HCT116 (cell line): ENCODE results near the gene KRT86. TPM values are rescaled to one million over a fixed set of nuclear protein-coding genes. Genes with fewer than 3 reads are reported as not detected.

Experiments
- ATAC-seq: fragments of 200-7000 bp; cut with Tn5 transposase; 2 replicates; pipeline ENCODE4 v1.9.1; 2020; ENCODE audit warnings: mild to moderate bottlenecking, moderate library complexity
- BruUV-seq: library from RNA; stranded (reverse); fragments of 400-500 nt; replicated peaks from 2 replicates; lab custom pipeline; 2021; lab: Mats Ljungman, UMichigan
- CTCF ChIA-PET: fragments of 300-600 bp; sonication (Branson Sonifier 250); formaldehyde crosslinking; loops from one replicate; lab custom pipeline; 2021; ENCODE audit warnings: antibody characterized with exemption; lab: Charles Lee
- POLR2A ChIA-PET: fragments of 300-600, 350-600 bp; sonication (Branson Sonifier 250); formaldehyde crosslinking; loops from one replicate; lab custom pipeline; 2021; ENCODE audit warnings: antibody characterized with exemption; lab: Charles Lee
- RAD21 ChIA-PET, 2 experiments: fragments of 300-600 bp; sonication (Branson Sonifier 250); formaldehyde crosslinking; loops; one replicate each; lab custom pipeline; 2023; ENCODE audit warnings: low total read pairs in 2 of 2; ENCODE audit not compliant: uncharacterized antibody in 2 of 2, unreplicated experiment in 2 of 2, low non-redundant PET in 1 of 2; lab: Charles Lee
- DNase-seq: peaks from one replicate; pipeline ENCODE4 v3.0.0-alpha.2; 2010; ENCODE audit warnings: low read depth, low spot score
- H2AFZ ChIP-seq: fragments of 200-600 bp; shearing (Covaris generic), sonication (generic); 2 replicates; pipeline ENCODE4 v1.6.1; 2017; ENCODE audit warnings: low read depth, mixed run types, mixed read lengths, antibody characterized with exemption, low read length; ENCODE audit not compliant: poor library complexity, severe bottlenecking
- H3K27ac ChIP-seq: 2 replicates; pipeline ENCODE4 v1.5.1; 2012; ENCODE audit warnings: low read depth, low read length
- H3K27me3 ChIP-seq: fragments of 200-600 bp; sonication (generic); 2 replicates; pipeline ENCODE4 v1.6.1; 2016; ENCODE audit warnings: mixed run types, low read length, mixed read lengths; ENCODE audit not compliant: insufficient read depth
- H3K36me3 ChIP-seq, 2 experiments: fragments of 200-500 bp in 1 of 2; fragments of 200-600 bp in 1 of 2; sonication (Bioruptor generic) in 1 of 2; sonication (generic) in 1 of 2; 2 replicates each; pipeline versions ENCODE4 v1.5.1 to v1.6.1; 2014 to 2016; ENCODE audit warnings: low read length in 2 of 2, inconsistent platforms in 1 of 2, mixed read lengths in 1 of 2, mixed run types in 1 of 2; ENCODE audit not compliant: insufficient read depth in 2 of 2, control insufficient read depth in 1 of 2
- H3K4me1 ChIP-seq, 2 experiments: fragments of 200-600 bp in 1 of 2; sonication (generic) in 1 of 2; 2 replicates each; pipeline versions ENCODE4 v1.5.1 to v1.6.1; 2012 to 2017; ENCODE audit warnings: low read length in 2 of 2, inconsistent platforms in 1 of 2, mild to moderate bottlenecking in 1 of 2, mixed read lengths in 1 of 2, mixed run types in 1 of 2, moderate library complexity in 1 of 2; ENCODE audit not compliant: insufficient read depth in 2 of 2, control insufficient read depth in 1 of 2
- H3K4me2 ChIP-seq: fragments of 200-600 bp; sonication (generic); 2 replicates; pipeline ENCODE4 v1.6.1; 2017; ENCODE audit warnings: mixed run types, low read length, mixed read lengths
- H3K4me3 ChIP-seq, 2 experiments: fragments of 200-600 bp in 1 of 2; sonication (generic) in 1 of 2; replicated peaks in 1 of 2; 2 replicates each; pipeline ENCODE4 v1.5.1; 2011 to 2016; ENCODE audit warnings: low read length in 2 of 2, control low read depth in 1 of 2, low read depth in 1 of 2, mild to moderate bottlenecking in 1 of 2, mixed read lengths in 1 of 2, mixed run types in 1 of 2
- H3K79me2 ChIP-seq: fragments of 200-600 bp; sonication (generic); 2 replicates; pipeline ENCODE4 v1.6.1; 2017; ENCODE audit warnings: mild to moderate bottlenecking, mixed run types, low read length, moderate library complexity, mixed read lengths; ENCODE audit not compliant: insufficient read depth
- H3K9ac ChIP-seq: fragments of 200-600 bp; sonication (generic); 2 replicates; pipeline ENCODE4 v1.6.1; 2016; ENCODE audit warnings: low read length, mixed read lengths
- H3K9me2 ChIP-seq: fragments of 200-600 bp; sonication (generic), shearing (Covaris generic); 2 replicates; pipeline ENCODE4 v1.6.1; 2017; ENCODE audit warnings: mixed run types, mild to moderate bottlenecking, moderate library complexity; ENCODE audit not compliant: insufficient read depth
- H3K9me3 ChIP-seq, 2 experiments: fragments of 200-500 bp in 1 of 2; fragments of 200-600 bp in 1 of 2; sonication (Bioruptor generic) in 1 of 2; sonication (generic) in 1 of 2; 2 replicates each; pipeline ENCODE4 v1.6.1; 2014 to 2017; ENCODE audit warnings: low read length in 2 of 2, mixed read lengths in 2 of 2, inconsistent platforms in 1 of 2, low read depth in 1 of 2, mild to moderate bottlenecking in 1 of 2, mixed run types in 1 of 2, moderate library complexity in 1 of 2; ENCODE audit not compliant: control insufficient read depth in 1 of 2, insufficient read depth in 1 of 2
- H4K20me1 ChIP-seq: fragments of 200-600 bp; sonication (generic), shearing (Covaris generic); 2 replicates; pipeline ENCODE4 v1.6.1; 2017; ENCODE audit warnings: mixed run types, mild to moderate bottlenecking, moderate library complexity; ENCODE audit not compliant: insufficient read depth
- ATF3 ChIP-seq: IDR thresholded peaks from 2 replicates; pipeline ENCODE4 v1.6.1; 2012
- CBX3 ChIP-seq: IDR thresholded peaks from 2 replicates; pipeline ENCODE4 v1.6.1; 2012; ENCODE audit warnings: low read depth
- CEBPB ChIP-seq: IDR thresholded peaks from 2 replicates; pipeline ENCODE4 v1.6.1; 2012; ENCODE audit warnings: low read depth
- ELF1 ChIP-seq: IDR thresholded peaks from 2 replicates; pipeline ENCODE4 v1.6.1; 2012; ENCODE audit warnings: low read depth, borderline replicate concordance
- EZH2 ChIP-seq: fragments of 200-600 bp; sonication (generic); IDR thresholded peaks from 2 replicates; pipeline ENCODE4 v1.6.1; 2017; ENCODE audit warnings: antibody characterized with exemption, mixed run types
- FOSL1 ChIP-seq: IDR thresholded peaks from 2 replicates; pipeline ENCODE4 v1.6.1; 2012; ENCODE audit warnings: low read depth
- JUND ChIP-seq: IDR thresholded peaks from 2 replicates; pipeline ENCODE4 v1.6.1; 2012
- MAX ChIP-seq: IDR thresholded peaks from 2 replicates; pipeline ENCODE4 v1.6.1; 2012
- POLR2A ChIP-seq: IDR thresholded peaks from 2 replicates; pipeline ENCODE4 v1.7.0; 2011; ENCODE audit warnings: borderline replicate concordance; ENCODE audit not compliant: insufficient read depth, insufficient read length; ENCODE audit errors: extremely low read depth
- POLR2AphosphoS5 ChIP-seq: IDR thresholded peaks from 2 replicates; pipeline ENCODE4 v1.6.1; 2011; ENCODE audit warnings: mild to moderate bottlenecking, low read depth, low read length, moderate library complexity
- RAD21 ChIP-seq: IDR thresholded peaks from 2 replicates; pipeline ENCODE4 v1.6.1; 2012; ENCODE audit warnings: low read depth, mild to moderate bottlenecking
- SIN3A ChIP-seq: IDR thresholded peaks from 2 replicates; pipeline ENCODE4 v1.6.1; 2012; ENCODE audit warnings: low read depth
- SP1 ChIP-seq: IDR thresholded peaks from 2 replicates; pipeline ENCODE4 v1.6.1; 2012; ENCODE audit warnings: low read depth
- SRF ChIP-seq: IDR thresholded peaks from 2 replicates; pipeline ENCODE4 v1.6.1; 2012; ENCODE audit warnings: low read depth
- TCF7L2 ChIP-seq: IDR thresholded peaks from 2 replicates; pipeline ENCODE4 v1.7.0; 2011; ENCODE audit warnings: borderline replicate concordance, inconsistent platforms; ENCODE audit not compliant: insufficient read depth, insufficient read length; ENCODE audit errors: extremely low read depth
- ZBTB33 ChIP-seq: IDR thresholded peaks from 2 replicates; pipeline ENCODE4 v1.6.1; 2011; ENCODE audit warnings: mild to moderate bottlenecking, low read length, moderate library complexity; ENCODE audit not compliant: insufficient replicate concordance; ENCODE audit errors: extremely low read depth
- ZFX ChIP-seq: fragments of 450-650 bp; IDR thresholded peaks from 2 replicates; pipeline ENCODE4 v1.6.1; 2017
- ZNF274 ChIP-seq: fragments of 200-500 bp; sonication (Bioruptor generic); IDR thresholded peaks from 2 replicates; pipeline ENCODE4 v1.6.1; 2014; ENCODE audit warnings: mild to moderate bottlenecking, low read depth, low read length, inconsistent platforms
- intact Hi-C: fragments of 100-400 bp; cut with micrococcal nuclease; formaldehyde crosslinking; loops from 2 replicates; pipeline ENCODE4 v1.10.0; 2022
- total RNA-seq: library from RNA; stranded (reverse); gene quantifications from one replicate; pipeline ENCODE4 v1.2.1, GENCODE V29; 2021; ENCODE audit not compliant: unreplicated experiment

Gene KRT86
- total RNA-seq, 1 experiment from 2014 or later = 1.5 TPM

- ChIA-PET POLR2A (interaction anchor here (2.1 kb wide), 1 partner anchor 19 kb away, joined by 6 read pairs; no protein-coding TSS in a partner anchor), RAD21 (no interaction called here), CTCF (interaction anchor here (1.6 to 2.2 kb wide), 2 partner anchors 18 to 67 kb away, joined by 8 to 13 read pairs; no protein-coding TSS in a partner anchor)
- no TSS peak for BruUV-seq
- Histone ChIP-seq H4K20me1 (no peaks in the 10 kb centered on the region), H3K4me3 (no peak overlapping the region), H2AFZ (no peak overlapping the region), H3K9me3 (no peaks in the 10 kb centered on the region), H3K36me3 (no peaks in the 10 kb centered on the region), H3K4me1 (peaks cover 17 to 25% of the 10 kb centered on the region in 2 experiments), H3K27ac (no peak overlapping the region), H3K9me2 (no peaks in the 10 kb centered on the region), H3K9ac (no peak overlapping the region), H3K27me3 (no peaks in the 10 kb centered on the region), H3K79me2 (no peaks in the 10 kb centered on the region), H3K4me2 (no peak overlapping the region)
- DNase-seq = no peak
- intact Hi-C loops = no loop called here
- no peak for ATAC-seq
- no peak for TF ChIP-seq CEBPB
- TF ChIP-seq JUND = no peak
- 0 out of 2 replicates have a peak, but pooled peaks have one; percentile 16 for TF ChIP-seq SP1
- TF ChIP-seq RAD21 = no peak
- no peak for TF ChIP-seq ZNF274
- TF ChIP-seq FOSL1 = 0 out of 2 replicates have a peak, but pooled peaks have one; percentile 15
- no peak for TF ChIP-seq CBX3
- TF ChIP-seq EZH2 = no peak
These were observed 13.9 kb upstream of the KRT86 start for GRCh38 chr12:52260361-52261207.

- Histone ChIP-seq H3K4me2 (no peak overlapping the region), H3K4me1 (peaks cover 17 to 25% of the 10 kb centered on the region in 2 experiments)
- no TSS peak for BruUV-seq
- TF ChIP-seq SRF = no peak
- no peak for TF ChIP-seq ZBTB33
- TF ChIP-seq POLR2A = no peak
- no peak for TF ChIP-seq ATF3
- no peak for TF ChIP-seq MAX
- TF ChIP-seq ELF1 = no peak
- TF ChIP-seq RAD21 = no peak
- no peak for TF ChIP-seq FOSL1
- no peak for TF ChIP-seq ZFX
- no peak for TF ChIP-seq SIN3A
- TF ChIP-seq TCF7L2 = no peak
- TF ChIP-seq POLR2AphosphoS5 = no peak
These were observed 13.3 kb upstream of the KRT86 start for GRCh38 chr12:52261208-52261484.

More at GRCh38 chr12:52261208-52261484, 13.3 kb upstream of the KRT86 start:
- RAD21 ChIA-PET = no interaction called here
- H3K27me3 ChIP-seq = no peaks in the 10 kb centered on the region
- H3K27ac ChIP-seq = no peak overlapping the region
- intact Hi-C loops = no loop called here
- DNase-seq (no peak), ATAC-seq (no peak)
- H3K9ac ChIP-seq = no peak overlapping the region
- no peaks in the 10 kb centered on the region for H3K79me2 ChIP-seq
- H4K20me1 ChIP-seq = no peaks in the 10 kb centered on the region
- H3K9me2 ChIP-seq = no peaks in the 10 kb centered on the region
- CTCF ChIA-PET = interaction anchor here (1.6 kb wide), 1 partner anchor 17 kb away, joined by 13 read pairs; no protein-coding TSS in a partner anchor
- H2AFZ ChIP-seq = no peak overlapping the region
- H3K4me3 ChIP-seq = no peak overlapping the region
- H3K9me3 ChIP-seq = no peaks in the 10 kb centered on the region
- POLR2A ChIA-PET = no interaction called here
- H3K36me3 ChIP-seq = no peaks in the 10 kb centered on the region
